Fibroblast of the aortic adventitia (primary cell): ENCODE measurements around the gene AMH. TPM values are rescaled to one million over a fixed set of nuclear protein-coding genes. Genes with fewer than 3 reads are reported as not detected.

Experiments used
- DNase-seq: peaks from one replicate; pipeline ENCODE4 v3.0.0-alpha.2; 2010; ENCODE audit warnings: low read depth
- H3K4me3 ChIP-seq: 2 replicates; pipeline ENCODE4 v1.5.1; 2011; ENCODE audit warnings: low read depth, mild to moderate bottlenecking, control low read depth, low read length, moderate library complexity
- total RNA-seq: library from RNA; depleted of rRNA; stranded (reverse); fragments of >200 nt; gene quantifications from 2 replicates; pipeline ENCODE4 v1.2.3, GENCODE V29; 2012; ENCODE audit warnings: low replicate concordance
- TF ChIP-seq, protein P1 (sequence below): IDR thresholded peaks from 2 replicates; pipeline ENCODE4 v1.5.1; 2011; ENCODE audit warnings: mild to moderate bottlenecking, low read length, control low read depth, inconsistent platforms; ENCODE audit not compliant: insufficient read depth

Gene AMH
- total RNA-seq, 1 donor: 0.81 TPM

GRCh38 chr19:2226051-2226839 lies 22.9 kb upstream of the AMH start:
- DNase-seq: no peak
- TF ChIP-seq, protein P1, sequence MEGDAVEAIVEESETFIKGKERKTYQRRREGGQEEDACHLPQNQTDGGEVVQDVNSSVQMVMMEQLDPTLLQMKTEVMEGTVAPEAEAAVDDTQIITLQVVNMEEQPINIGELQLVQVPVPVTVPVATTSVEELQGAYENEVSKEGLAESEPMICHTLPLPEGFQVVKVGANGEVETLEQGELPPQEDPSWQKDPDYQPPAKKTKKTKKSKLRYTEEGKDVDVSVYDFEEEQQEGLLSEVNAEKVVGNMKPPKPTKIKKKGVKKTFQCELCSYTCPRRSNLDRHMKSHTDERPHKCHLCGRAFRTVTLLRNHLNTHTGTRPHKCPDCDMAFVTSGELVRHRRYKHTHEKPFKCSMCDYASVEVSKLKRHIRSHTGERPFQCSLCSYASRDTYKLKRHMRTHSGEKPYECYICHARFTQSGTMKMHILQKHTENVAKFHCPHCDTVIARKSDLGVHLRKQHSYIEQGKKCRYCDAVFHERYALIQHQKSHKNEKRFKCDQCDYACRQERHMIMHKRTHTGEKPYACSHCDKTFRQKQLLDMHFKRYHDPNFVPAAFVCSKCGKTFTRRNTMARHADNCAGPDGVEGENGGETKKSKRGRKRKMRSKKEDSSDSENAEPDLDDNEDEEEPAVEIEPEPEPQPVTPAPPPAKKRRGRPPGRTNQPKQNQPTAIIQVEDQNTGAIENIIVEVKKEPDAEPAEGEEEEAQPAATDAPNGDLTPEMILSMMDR: no peak
- H3K4me3 ChIP-seq: no peak overlapping the region

- no peak for DNase-seq
- TF ChIP-seq, protein P1: no peak
Measured at GRCh38 chr19:2226840-2227360, 22.2 kb upstream of the AMH start.

GRCh38 chr19:2227415-2228156 lies 21.5 kb upstream of the AMH start:
- no peak for DNase-seq
- no peak overlapping the region for H3K4me3 ChIP-seq
- TF ChIP-seq, protein P1: no peak

More at GRCh38 chr19:2226840-2227360, 22.2 kb upstream of the AMH start:
- no peak overlapping the region for H3K4me3 ChIP-seq

- TF ChIP-seq, protein P1: no peak
- no peak overlapping the region for H3K4me3 ChIP-seq
- no peak for DNase-seq
Measured at GRCh38 chr19:2228157-2229030, 20.7 kb upstream of the AMH start.

DNA sequence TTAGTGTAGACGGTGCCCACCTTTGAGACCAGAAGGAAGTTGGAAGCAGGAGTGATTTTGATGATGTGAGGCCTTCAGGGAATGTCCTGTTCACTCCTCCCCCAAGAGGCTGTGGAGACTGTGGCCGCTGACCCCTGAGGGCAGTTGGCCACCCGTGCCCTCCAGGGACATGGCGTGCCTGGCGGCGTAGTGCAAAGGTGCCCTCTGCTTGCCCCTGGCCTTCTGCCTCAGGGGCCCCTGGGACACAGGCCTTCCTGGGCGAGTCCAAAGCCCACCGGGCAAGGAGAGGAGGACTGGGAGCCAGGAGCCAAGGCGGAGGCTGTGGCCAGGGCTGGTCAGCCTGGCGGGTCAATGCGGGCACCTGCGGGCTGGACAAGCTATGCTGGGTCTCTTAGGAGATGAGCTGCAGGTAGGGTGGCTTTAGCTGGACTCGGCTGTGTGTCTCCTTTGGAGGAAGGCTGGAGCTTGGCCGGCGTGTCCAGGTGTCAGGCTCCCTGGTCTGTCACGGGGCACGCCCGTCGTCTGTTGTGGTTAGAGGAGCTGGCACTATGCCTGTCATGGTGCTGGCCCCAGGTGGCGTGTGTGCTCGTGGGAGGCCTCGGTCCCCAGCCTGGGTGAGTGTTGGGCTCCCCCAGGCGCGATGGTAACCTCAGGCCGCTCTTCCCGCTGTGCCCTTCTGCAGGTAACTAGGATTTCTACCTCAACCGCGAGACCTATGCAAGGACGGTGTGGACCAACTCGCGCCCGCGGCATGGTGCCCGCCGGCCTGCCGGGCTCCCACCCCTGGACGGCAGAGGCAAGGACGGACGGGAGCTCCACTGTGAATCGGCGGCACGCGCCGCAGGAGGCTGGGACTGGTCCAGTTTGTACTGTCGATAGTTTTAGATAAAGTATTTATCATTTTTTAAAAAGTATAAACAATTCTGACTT lies 19.8 kb upstream of the AMH start:
- H3K4me3 ChIP-seq: no peak overlapping the region
- TF ChIP-seq, protein P1: no peak
- DNase-seq: no peak
